ENCODE results near the gene WNT2.
"Not testable (repeated sequence)": the region's sequence is repeated elsewhere in the genome, so short reads cannot be mapped to it uniquely, and the experiment has no call there.

WNT2 gene

GRCh38 chr7:117300506-117300905 is 22.4 kb downstream of the WNT2 start:
- DNase-seq: not testable (repeated sequence)

- no peak for DNase-seq
Observed at GRCh38 chr7:117297606-117298005, 25.3 kb downstream of the WNT2 start.

- DNase-seq: no peak
Observed at GRCh38 chr7:117296066-117296465, 26.8 kb downstream of the WNT2 start.

GRCh38 chr7:117285826-117286225 is 37.0 kb downstream of the WNT2 start:
- no peak for DNase-seq

GRCh38 chr7:117284692-117285091 is 38.2 kb downstream of the WNT2 start:
- DNase-seq: no peak

- no peak for DNase-seq
Observed at GRCh38 chr7:117283779-117284178, 39.1 kb downstream of the WNT2 start.

- DNase-seq: no peak
Observed at GRCh38 chr7:117283371-117283770, 39.5 kb downstream of the WNT2 start.

- DNase-seq: no peak
Observed at GRCh38 chr7:117282239-117282812, 40.5 kb downstream of the WNT2 start.

GRCh38 chr7:117281562-117281961 is 41.3 kb downstream of the WNT2 start:
- no peak for DNase-seq

- DNase-seq: no peak
Observed at GRCh38 chr7:117279931-117280557, 42.8 kb downstream of the WNT2 start.

- DNase-seq: no peak
Observed at GRCh38 chr7:117279203-117279602, 43.7 kb downstream of the WNT2 start.

- DNase-seq: no peak
Observed at GRCh38 chr7:117278040-117278439, 44.8 kb downstream of the WNT2 start.

- DNase-seq: no peak
Observed at GRCh38 chr7:117277576-117277975, 45.3 kb downstream of the WNT2 start.

GRCh38 chr7:117274951-117275350 is 47.9 kb downstream of the WNT2 start:
- no peak for DNase-seq

GRCh38 chr7:117273814-117274225 is 49.0 kb downstream of the WNT2 start:
- no peak for DNase-seq

GRCh38 chr7:117273325-117273724 is 49.5 kb downstream of the WNT2 start:
- DNase-seq: no peak

GRCh38 chr7:117272017-117272759 is 50.7 kb downstream of the WNT2 start:
- no peak for DNase-seq

GRCh38 chr7:117271566-117271965 is 51.3 kb downstream of the WNT2 start:
- no peak for DNase-seq

GRCh38 chr7:117270371-117270770 is 52.5 kb downstream of the WNT2 start:
- no peak for DNase-seq

GRCh38 chr7:117269886-117270285 is 53.0 kb downstream of the WNT2 start:
- DNase-seq: no peak

- no peak for DNase-seq
Observed at GRCh38 chr7:117269417-117269816, 53.4 kb downstream of the WNT2 start.

- no peak for DNase-seq
Observed at GRCh38 chr7:117264716-117265115, 58.1 kb downstream of the WNT2 start.

GRCh38 chr7:117262546-117262945 is 60.3 kb downstream of the WNT2 start:
- no peak for DNase-seq

GRCh38 chr7:117259615-117260014 is 63.2 kb downstream of the WNT2 start:
- DNase-seq: no peak

Data from RPMI8226 (cell line).